Gastrocnemius medialis (tissue), 4 donors: Measurements from ENCODE around the gene PTMA. TPM values are rescaled to one million over a fixed set of nuclear protein-coding genes. Genes with fewer than 3 reads are reported as not detected.

Experiments
- ATAC-seq, 2 donors: fragments of 150-250 bp; one replicate each; pipeline ENCODE4 v1.9.1; 2016
- DNase-seq, 2 donors: peaks; one replicate each; pipeline ENCODE4 v3.0.0-alpha.2; 2019
- H3K27ac ChIP-seq, 4 donors: fragments of 200-600 bp; sonication (generic); 1 replicate in 1 of 4; 2 replicates in 3 of 4; pipeline ENCODE4 v1.5.1; 2016 to 2018; ENCODE audit warnings: mild to moderate bottlenecking in 2 of 4, moderate library complexity in 1 of 4
- H3K27me3 ChIP-seq, 3 donors: fragments of 200-600 bp; sonication (generic) in 2 of 3; 1 replicate in 1 of 3; 2 replicates in 2 of 3; pipeline versions ENCODE4 v1.5.1 to v1.6.0; 2016 to 2019; ENCODE audit warnings: mild to moderate bottlenecking in 1 of 3, moderate library complexity in 1 of 3
- H3K36me3 ChIP-seq, 2 donors: fragments of 200-600 bp; sonication (generic) in 1 of 2; one replicate each; pipeline ENCODE4 v1.5.1; 2017 to 2018
- H3K4me1 ChIP-seq, 2 donors: fragments of 200-600 bp; sonication (generic) in 1 of 2; one replicate each; pipeline ENCODE4 v1.5.1; 2016 to 2017; ENCODE audit warnings: mild to moderate bottlenecking in 2 of 2
- H3K4me3 ChIP-seq, 4 donors: fragments of 200-600 bp; sonication (generic) in 3 of 4; 1 replicate in 1 of 4; 2 replicates in 3 of 4; pipeline ENCODE4 v1.5.1; 2016 to 2019; ENCODE audit warnings: mild to moderate bottlenecking in 2 of 4
- H3K9me3 ChIP-seq, 3 donors: fragments of 200-600 bp; sonication (generic) in 2 of 3; 1 replicate in 1 of 3; 2 replicates in 2 of 3; pipeline ENCODE4 v1.5.1; 2016 to 2019
- CTCF ChIP-seq, 5 experiments: fragments of 450-650 bp in 3 of 5; fragments of 200-600 bp in 2 of 5; sonication (generic) in 2 of 5; IDR thresholded peaks in 4 of 5; conservative IDR thresholded peaks in 1 of 5; 1 replicate in 4 of 5; 2 replicates in 1 of 5; pipeline ENCODE4 v1.5.1; 2016 to 2019; ENCODE audit warnings: antibody characterized with exemption in 5 of 5, mild to moderate bottlenecking in 3 of 5, moderate library complexity in 3 of 5
- POLR2A ChIP-seq, 2 donors: fragments of 450-650 bp; IDR thresholded peaks; one replicate each; pipeline ENCODE4 v1.6.1; 2017; ENCODE audit warnings: antibody characterized with exemption in 2 of 2, mild to moderate bottlenecking in 2 of 2, moderate library complexity in 2 of 2
- in situ Hi-C, 4 donors: fragments of 200-750 bp; cut with MboI; loops; one replicate each; pipeline versions ENCODE4 v1.15.0 to v1.8.0; 2017; ENCODE audit warnings: low sequenced_read_pairs in 4 of 4
- intact Hi-C: fragments of 100-400 bp; cut with DNase I; formaldehyde crosslinking; loops from one replicate; pipeline ENCODE4 v1.15.1; 2023; ENCODE audit warnings: low total_unique reads
- total RNA-seq, 4 donors: library from RNA; depleted of rRNA; stranded (reverse); fragments of >200 nt; gene quantifications; one replicate each; pipeline versions ENCODE4 v1.1.0 to v1.2.3, GENCODE V29; 2016

PTMA gene
- total RNA-seq, 4 donors from 2014 or later, result 121 to 177 (median 174) TPM

GRCh38 chr2:231716666-231717280 lies 8.4 kb downstream of the PTMA start:
- DNase-seq, result no peak
- in situ Hi-C loops (loop anchor here in 3 of 4 donors (5.0 to 10.0 kb wide), 3 partner anchors 39 to 104 kb away; no protein-coding TSS in a partner anchor), intact Hi-C loops (no loop called here)
- peaks cover 0 to 11% of the 10 kb centered on the region in 2 donors for H3K36me3 ChIP-seq
- H3K27me3 ChIP-seq, result no peaks in the 10 kb centered on the region
- ATAC-seq, result peak; percentile 35 to 40
- H3K4me1 ChIP-seq, result peaks cover 30 to 33% of the 10 kb centered on the region in 2 donors
- TF ChIP-seq CTCF (IDR thresholded peaks at IDR 0.05 in 4 of 5, conservative IDR thresholded peaks at IDR 0.05 in 1 of 5) (no peak), POLR2A (IDR thresholded peaks at IDR 0.05) (no peak)
- H3K4me3 ChIP-seq, result no peak overlapping the region
- no peaks in the 10 kb centered on the region for H3K9me3 ChIP-seq
- peak overlapping the region; percentile 63 to 77 (median 70) for H3K27ac ChIP-seq

- Histone ChIP-seq H3K27ac (peak overlapping the region in 3 of 4 donors; percentile 47 to 72 (median 67)), H3K4me1 (peaks cover 25% of the 10 kb centered on the region in 2 donors), H3K9me3 (no peaks in the 10 kb centered on the region), H3K36me3 (peaks cover 0 to 3% of the 10 kb centered on the region in 2 donors), H3K4me3 (no peak overlapping the region), H3K27me3 (no peaks in the 10 kb centered on the region)
- intact Hi-C loops, result no loop called here
- in situ Hi-C loops, result loop anchor here in 3 of 4 donors (5.0 to 10.0 kb wide), 3 partner anchors 40 to 105 kb away; no protein-coding TSS in a partner anchor
- ATAC-seq (no peak), DNase-seq (no peak)
- TF ChIP-seq POLR2A (IDR thresholded peaks at IDR 0.05) (no peak), CTCF (IDR thresholded peaks at IDR 0.05 in 4 of 5, conservative IDR thresholded peaks at IDR 0.05 in 1 of 5) (no peak)
Measured at GRCh38 chr2:231717281-231718171, 9.2 kb downstream of the PTMA start.

- no peak for ATAC-seq
- DNase-seq, result no peak
- no peak for TF ChIP-seq CTCF (IDR thresholded peaks at IDR 0.05 in 4 of 5, conservative IDR thresholded peaks at IDR 0.05 in 1 of 5)
- TF ChIP-seq POLR2A (IDR thresholded peaks at IDR 0.05), result no peak
- no peaks in the 10 kb centered on the region for H3K27me3 ChIP-seq
- no peaks in the 10 kb centered on the region for H3K9me3 ChIP-seq
- no peak overlapping the region for H3K27ac ChIP-seq
- no peaks in the 10 kb centered on the region for H3K36me3 ChIP-seq
- intact Hi-C loops, result no loop called here
- no peak overlapping the region for H3K4me3 ChIP-seq
- in situ Hi-C loops, result loop anchor here in 3 of 4 donors (5.0 to 10.0 kb wide), 3 partner anchors 41 to 106 kb away; no protein-coding TSS in a partner anchor
- peaks cover 20 to 21% of the 10 kb centered on the region in 2 donors for H3K4me1 ChIP-seq
Measured at GRCh38 chr2:231718799-231719198, 10.5 kb downstream of the PTMA start.

GRCh38 chr2:231720292-231720986 lies 12.1 kb downstream of the PTMA start:
- H3K27ac ChIP-seq, result no peak overlapping the region
- no peak overlapping the region for H3K4me3 ChIP-seq
- H3K9me3 ChIP-seq, result no peaks in the 10 kb centered on the region
- ATAC-seq (no peak), DNase-seq (no peak)
- in situ Hi-C loops, result no loop called here
- no peaks in the 10 kb centered on the region for H3K27me3 ChIP-seq
- H3K36me3 ChIP-seq, result no peaks in the 10 kb centered on the region
- TF ChIP-seq POLR2A (IDR thresholded peaks at IDR 0.05) (no peak), CTCF (IDR thresholded peaks at IDR 0.05 in 4 of 5, conservative IDR thresholded peaks at IDR 0.05 in 1 of 5) (no peak)
- intact Hi-C loops, result no loop called here
- H3K4me1 ChIP-seq, result peaks cover 8 to 14% of the 10 kb centered on the region in 2 donors
